Activated naive CD4-positive, alpha-beta T cell treated with anti-CD3 and anti-CD28 coated beads, Interleukin-2, amount 50 U/mL, for 72 hours (primary cell): ENCODE measurements around the gene DDHD1. TPM values are rescaled to one million over a fixed set of nuclear protein-coding genes. Genes with fewer than 3 reads are reported as not detected.
A peak's percentile ranks its signal among the peaks of the same experiment; 100 is the strongest.
"Not testable (repeated sequence)": the region's sequence is repeated elsewhere in the genome, so short reads cannot be mapped to it uniquely, and the experiment has no call there.

Experiments used
- ATAC-seq, 2 donors: fragments of 150-1000 bp; cut with Tn5 transposase; 2 replicates each; pipeline ENCODE4 v1.10.0; 2021; ENCODE audit warnings: mild to moderate bottlenecking in 2 of 2, moderate library complexity in 2 of 2
- DNase-seq, 2 donors: peaks; one replicate each; pipeline ENCODE4 v3.0.0; 2021 to 2022; ENCODE audit warnings: low spot score in 2 of 2
- H3K27ac Mint-ChIP-seq, 2 donors: one replicate each; pipeline ENCODE4 v1.8.0; 2022; ENCODE audit warnings: mild to moderate bottlenecking in 2 of 2, mixed read lengths in 2 of 2
- H3K36me3 Mint-ChIP-seq, 2 donors: one replicate each; pipeline ENCODE4 v1.8.0; 2022; ENCODE audit warnings: mixed read lengths in 2 of 2
- H3K9me3 Mint-ChIP-seq, 2 donors: one replicate each; pipeline ENCODE4 v1.8.0; 2022; ENCODE audit warnings: mixed read lengths in 2 of 2
- total RNA-seq, 2 donors: library from RNA; stranded (reverse); gene quantifications; one replicate each; pipeline ENCODE4 v1.2.3, GENCODE V29; 2022

Gene DDHD1
- total RNA-seq, 2 donors from 2014 or later: 35.3 to 50.1 TPM

DNA sequence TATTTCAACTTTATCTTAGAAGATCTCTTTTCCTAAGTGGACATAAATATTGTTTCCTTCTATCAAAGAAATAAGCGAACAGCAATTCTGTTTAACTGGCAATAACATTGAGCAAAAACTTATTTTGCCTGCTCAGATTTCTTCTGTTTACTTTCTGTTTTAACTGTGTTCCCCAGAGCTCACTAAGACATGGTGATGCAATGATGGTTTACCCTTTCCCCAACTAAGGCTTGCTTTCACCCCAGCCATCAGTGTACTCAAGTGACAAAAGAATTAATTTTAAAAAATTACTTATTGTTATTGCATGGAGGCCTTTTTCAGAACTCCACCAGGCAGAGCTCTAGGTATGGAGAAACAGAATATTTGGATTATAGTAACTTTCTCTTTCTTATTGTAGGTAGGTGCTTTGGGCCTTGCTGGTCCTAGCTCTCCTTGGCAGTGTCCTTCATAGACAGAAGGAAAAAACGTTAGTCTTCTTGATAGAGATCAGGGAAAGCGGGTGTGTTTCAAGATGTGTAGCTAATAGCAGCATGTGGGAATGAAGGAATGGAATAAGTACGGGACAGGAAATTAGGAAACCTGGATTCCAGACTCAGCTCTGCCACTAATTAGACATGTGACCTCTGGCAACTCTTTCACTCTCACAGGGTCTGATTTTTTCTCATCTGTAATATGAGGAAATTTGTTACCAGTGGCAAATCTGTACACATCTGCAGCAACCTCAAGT is 14.6 kb upstream of the DDHD1 start:
- Mint-ChIP-seq H3K36me3 (no peaks in the 10 kb centered on the region), H3K9me3 (peaks cover 0 to 8% of the 10 kb centered on the region in 2 donors), H3K27ac (no peak overlapping the region)
- DNase-seq (no peak), ATAC-seq (no peak)

DNA sequence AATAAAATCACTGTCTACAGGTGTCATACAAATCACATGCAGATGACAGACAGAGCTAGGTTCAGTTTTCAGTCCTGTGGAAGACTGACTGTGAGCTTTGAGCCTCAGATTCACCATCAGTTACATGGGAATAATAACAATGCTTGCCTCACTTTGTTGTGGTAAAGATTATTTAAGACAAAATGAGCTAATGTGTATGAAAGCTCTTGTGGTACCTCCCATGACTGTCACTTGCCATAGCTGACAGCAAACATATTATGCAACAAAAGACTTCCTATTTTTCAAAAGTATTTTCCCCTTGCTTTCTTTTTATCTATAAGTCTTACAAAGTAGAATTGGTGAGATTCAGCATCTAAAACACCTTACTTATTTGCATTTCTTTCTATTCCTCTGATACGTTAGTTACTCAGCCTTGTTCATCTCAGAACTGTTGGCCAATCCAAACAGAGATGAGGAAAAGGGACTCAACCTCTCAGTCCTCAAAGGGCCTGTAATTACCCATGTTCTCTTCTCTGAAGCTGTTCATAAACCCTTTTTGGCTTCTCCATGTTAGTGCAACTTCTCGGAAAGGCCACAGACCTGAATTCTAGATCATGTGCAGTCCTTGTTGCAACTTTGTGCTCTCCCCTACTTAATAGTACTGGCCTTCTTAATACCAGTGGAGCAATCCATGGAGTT is 8.8 kb upstream of the DDHD1 start:
- ATAC-seq: peak; percentile 79 to 91
- Mint-ChIP-seq H3K36me3 (no peaks in the 10 kb centered on the region), H3K9me3 (peaks cover 0 to 8% of the 10 kb centered on the region in 2 donors), H3K27ac (peak overlapping the region in 1 of 2 donors; percentile 40)
- no peak for DNase-seq

DNA sequence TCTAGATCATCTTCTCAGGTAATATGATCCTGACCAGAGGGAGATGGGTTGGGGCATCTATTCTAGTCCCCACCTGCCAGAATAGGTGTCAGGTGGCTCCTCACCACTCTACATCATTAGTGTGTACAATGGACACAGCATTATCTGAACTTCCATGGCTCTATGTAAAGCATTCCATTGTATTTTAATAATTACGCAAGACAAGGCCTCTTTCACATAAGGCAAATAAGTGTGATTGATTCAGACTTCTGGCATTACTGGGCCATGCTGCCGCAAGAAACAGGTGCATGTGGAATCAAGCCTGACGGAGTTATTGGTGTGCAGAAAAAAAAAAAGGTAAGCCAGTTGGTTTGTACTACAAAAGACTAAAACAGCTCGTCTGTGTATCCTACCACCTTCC is 3.1 kb upstream of the DDHD1 start:
- DNase-seq (no peak), ATAC-seq (no peak)
- Mint-ChIP-seq H3K9me3 (no peaks in the 10 kb centered on the region), H3K36me3 (peaks cover 12 to 18% of the 10 kb centered on the region in 2 donors), H3K27ac (no peak overlapping the region)

- no peak for DNase-seq
- H3K27ac Mint-ChIP-seq: peak overlapping the region; percentile 95 to 99
- peak; percentile 45 to 60 for ATAC-seq
- H3K36me3 Mint-ChIP-seq: peaks cover 24 to 36% of the 10 kb centered on the region in 2 donors
- no peaks in the 10 kb centered on the region for H3K9me3 Mint-ChIP-seq
These were observed 584 bp upstream of the DDHD1 start for GRCh38 chr14:53153702-53154112.

DNA sequence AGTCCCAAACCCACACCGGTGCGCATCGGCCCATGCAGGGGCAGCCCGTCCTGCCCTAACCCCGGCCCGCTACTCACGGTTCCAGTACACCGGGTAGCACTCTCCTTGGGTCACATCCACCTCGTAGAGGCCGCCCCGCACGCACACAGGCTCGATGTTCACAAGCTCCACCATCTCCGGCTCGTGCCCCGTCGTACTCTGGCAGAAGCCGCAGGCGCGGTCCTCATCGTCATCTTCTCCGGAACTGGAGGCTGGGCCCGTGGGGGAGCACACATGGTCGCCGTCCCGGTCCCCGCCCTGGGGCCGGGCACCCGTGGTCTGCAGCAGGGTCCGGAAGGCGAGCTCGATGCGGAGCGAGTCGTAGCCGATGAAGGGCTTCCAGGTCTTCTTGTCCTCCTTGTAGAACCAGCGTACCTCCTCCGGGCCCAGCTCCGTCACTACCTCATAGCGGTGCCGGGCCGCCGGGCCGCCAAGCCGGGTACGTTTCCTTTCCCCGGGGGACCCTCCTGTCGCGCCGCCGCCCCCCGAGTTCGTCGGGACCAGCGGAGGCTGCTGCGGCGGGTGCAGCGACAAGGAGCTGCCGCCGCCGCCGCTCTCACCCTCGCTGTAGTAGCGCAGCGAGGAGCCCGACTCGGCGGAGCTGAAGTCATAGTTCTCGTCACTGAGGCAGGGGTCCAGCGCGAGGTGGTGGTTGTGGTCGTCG is 788 bp downstream of the DDHD1 start:
- no peaks in the 10 kb centered on the region for H3K9me3 Mint-ChIP-seq
- H3K36me3 Mint-ChIP-seq: peaks cover 27 to 38% of the 10 kb centered on the region in 2 donors
- H3K27ac Mint-ChIP-seq: peak overlapping the region; percentile 95 to 99
- peak; percentile 30 to 34 for ATAC-seq
- DNase-seq: peak; percentile 62 to 73

GRCh38 chr14:53151523-53152183 is 1.5 kb downstream of the DDHD1 start:
- no peak for ATAC-seq
- no peaks in the 10 kb centered on the region for H3K9me3 Mint-ChIP-seq
- DNase-seq: peak in 1 of 2 donors; percentile 39
- H3K27ac Mint-ChIP-seq: peak overlapping the region; percentile 95 to 99
- peaks cover 33 to 38% of the 10 kb centered on the region in 2 donors for H3K36me3 Mint-ChIP-seq

GRCh38 chr14:53149668-53150316 is 3.3 kb downstream of the DDHD1 start:
- Mint-ChIP-seq H3K36me3 (peaks cover 38% of the 10 kb centered on the region in 2 donors), H3K9me3 (no peaks in the 10 kb centered on the region), H3K27ac (peak overlapping the region in 1 of 2 donors; percentile 95)
- DNase-seq (no peak), ATAC-seq (no peak)

DNA sequence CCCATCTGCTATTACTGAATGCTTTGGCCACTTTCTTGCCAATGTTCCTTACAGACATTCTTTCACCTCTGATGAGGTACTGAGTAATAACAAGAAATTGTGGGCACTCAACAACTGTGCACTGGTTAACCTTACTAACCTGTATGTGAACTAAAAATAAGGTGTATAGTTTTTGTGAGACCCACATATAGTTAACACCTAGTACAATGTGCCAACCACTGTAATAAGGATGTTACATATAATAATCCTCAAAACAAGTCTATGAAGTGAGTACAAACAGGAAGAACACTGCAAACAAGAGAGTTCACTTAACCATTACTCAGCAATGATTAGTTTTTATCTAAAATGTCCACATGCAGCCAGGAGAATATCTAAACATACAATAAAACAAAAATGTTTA is 4.5 kb downstream of the DDHD1 start:
- Mint-ChIP-seq H3K36me3 (peaks cover 39 to 41% of the 10 kb centered on the region in 2 donors), H3K9me3 (no peaks in the 10 kb centered on the region), H3K27ac (peak overlapping the region; percentile 44 to 79)
- ATAC-seq: peak; percentile 17 to 32
- DNase-seq: no peak

GRCh38 chr14:53147893-53148292 is 5.2 kb downstream of the DDHD1 start:
- Mint-ChIP-seq H3K36me3 (peaks cover 43 to 46% of the 10 kb centered on the region in 2 donors), H3K9me3 (peaks cover 0 to 1% of the 10 kb centered on the region in 2 donors), H3K27ac (no peak overlapping the region)
- DNase-seq: no peak
- ATAC-seq: no peak

GRCh38 chr14:53147208-53147607 is 5.9 kb downstream of the DDHD1 start:
- Mint-ChIP-seq H3K36me3 (peaks cover 46 to 51% of the 10 kb centered on the region in 2 donors), H3K9me3 (peaks cover 3 to 6% of the 10 kb centered on the region in 2 donors), H3K27ac (peak overlapping the region in 1 of 2 donors; percentile 70)
- ATAC-seq (no peak), DNase-seq (no peak)

DNA sequence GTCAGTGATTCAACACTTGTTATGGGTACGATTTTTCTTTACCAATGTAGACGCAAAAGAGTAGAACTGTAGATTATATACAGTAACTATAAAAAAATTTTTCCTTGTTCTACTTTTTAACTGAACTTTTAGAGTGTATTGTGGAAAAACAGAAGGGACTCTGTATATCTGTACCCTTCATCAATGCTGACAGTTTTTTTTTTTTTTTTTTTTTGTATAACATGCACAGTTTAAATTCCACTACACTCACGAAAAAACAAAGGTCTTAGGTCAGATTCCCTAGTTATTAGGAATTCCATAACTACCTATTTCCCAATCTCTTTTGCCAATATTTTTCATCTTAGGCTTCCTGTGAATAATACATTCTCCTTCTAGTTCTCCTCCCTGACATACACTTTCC is 6.4 kb downstream of the DDHD1 start:
- no peak for DNase-seq
- Mint-ChIP-seq H3K9me3 (peaks cover 7 to 10% of the 10 kb centered on the region in 2 donors), H3K27ac (peak overlapping the region in 1 of 2 donors; percentile 70), H3K36me3 (peaks cover 46 to 51% of the 10 kb centered on the region in 2 donors)
- ATAC-seq: no peak

DNA sequence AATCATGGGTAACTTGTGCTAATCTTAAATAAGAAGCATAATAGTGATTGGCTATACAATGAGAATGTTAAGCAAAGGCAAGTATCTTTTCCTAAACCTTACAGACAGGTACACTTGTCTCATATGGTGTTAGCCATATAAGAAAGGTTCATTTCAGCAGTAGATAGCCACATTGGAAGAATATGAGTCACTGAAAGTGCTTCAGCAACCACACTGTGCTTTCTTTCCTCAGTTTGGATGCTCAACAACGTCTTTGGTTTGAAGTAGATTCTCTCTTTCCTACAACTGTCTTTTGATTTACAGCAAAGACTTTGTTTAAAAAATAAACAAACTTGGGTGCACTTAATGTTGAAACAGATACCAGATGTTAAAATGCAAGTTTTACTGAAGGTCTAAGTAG is 8.9 kb downstream of the DDHD1 start:
- DNase-seq: no peak
- peaks cover 46 to 62% of the 10 kb centered on the region in 2 donors for H3K36me3 Mint-ChIP-seq
- peaks cover 27 to 31% of the 10 kb centered on the region in 2 donors for H3K9me3 Mint-ChIP-seq
- ATAC-seq: peak; percentile 87 to 92
- peak overlapping the region in 1 of 2 donors; percentile 81 for H3K27ac Mint-ChIP-seq

DNA sequence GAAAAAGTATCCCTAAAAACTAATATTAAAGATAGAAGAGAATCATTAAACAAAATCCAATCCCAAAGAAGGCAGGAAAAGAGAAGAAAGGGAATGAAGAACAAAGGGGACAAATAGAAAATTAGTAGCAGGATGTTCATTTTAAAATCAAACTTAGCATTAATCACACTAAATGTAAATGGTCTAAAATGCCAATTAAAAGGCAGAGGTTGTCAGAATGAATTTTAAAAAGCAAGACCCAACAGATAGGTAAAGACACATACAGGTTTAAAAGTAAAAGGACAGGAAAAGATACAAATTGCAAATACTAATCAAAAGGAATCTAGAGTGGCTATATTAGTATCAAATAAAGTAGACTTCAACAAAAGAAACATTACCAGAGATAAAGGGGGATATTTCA is 12.5 kb downstream of the DDHD1 start:
- ATAC-seq: no peak
- peaks cover 34 to 48% of the 10 kb centered on the region in 2 donors for H3K9me3 Mint-ChIP-seq

DNA sequence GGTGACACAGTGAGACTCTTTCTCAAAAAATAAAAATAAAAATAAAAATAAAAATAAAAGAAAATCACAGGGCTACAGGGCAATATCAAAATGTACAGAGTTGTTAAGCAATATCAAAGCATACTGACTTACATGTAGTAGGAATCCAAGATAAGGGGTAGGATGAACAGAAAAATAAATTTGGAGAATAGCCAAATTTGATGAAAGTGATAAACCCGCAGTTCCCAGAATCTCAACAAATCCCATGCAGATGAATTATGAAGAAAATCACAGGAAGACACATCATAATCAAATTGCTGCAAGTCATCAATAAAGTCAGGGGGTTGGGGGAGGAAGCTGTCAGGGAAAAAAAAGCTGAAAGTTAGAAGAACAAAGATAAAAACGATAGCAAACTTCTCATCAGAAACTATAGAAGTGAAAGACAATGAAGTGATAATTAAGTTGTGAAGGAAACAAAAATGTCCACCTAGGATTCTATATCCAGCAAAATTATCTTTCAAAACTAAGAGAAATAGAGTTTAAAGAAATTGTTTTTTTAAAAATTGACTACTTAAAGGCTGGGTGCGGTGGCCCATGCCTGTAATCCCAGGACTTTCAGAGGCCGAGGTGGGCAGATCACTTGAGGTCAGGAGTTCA is 15.4 kb downstream of the DDHD1 start:
- peaks cover 55 to 62% of the 10 kb centered on the region in 2 donors for H3K36me3 Mint-ChIP-seq
- H3K27ac Mint-ChIP-seq: no peak overlapping the region
- ATAC-seq (no peak), DNase-seq (no peak)
- H3K9me3 Mint-ChIP-seq: peaks cover 37 to 45% of the 10 kb centered on the region in 2 donors

More for the DNA sequence above, 12.5 kb downstream of the DDHD1 start:
- peak overlapping the region in 1 of 2 donors; percentile 22 for H3K27ac Mint-ChIP-seq
- H3K36me3 Mint-ChIP-seq: peaks cover 62 to 72% of the 10 kb centered on the region in 2 donors
- DNase-seq: no peak

DNA sequence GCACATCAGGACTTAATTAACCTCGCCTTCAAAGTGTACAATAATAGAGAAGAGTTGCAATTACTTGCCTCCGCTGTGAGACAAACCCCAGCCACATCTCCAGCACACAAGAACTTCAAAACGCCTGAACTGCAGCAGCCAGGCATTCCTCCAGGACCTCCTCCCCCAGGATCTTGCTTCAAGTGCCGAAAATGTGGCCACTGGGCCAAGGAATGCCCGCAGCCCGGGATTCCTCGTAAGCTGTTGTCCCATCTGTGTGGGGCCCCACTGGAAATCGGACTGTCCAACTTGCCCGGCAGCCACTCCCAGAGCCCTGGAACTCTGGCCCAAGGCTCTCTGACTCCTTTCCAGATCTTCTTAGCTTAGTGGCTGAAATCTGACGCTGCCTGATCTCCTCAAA is 22.6 kb downstream of the DDHD1 start:
- H3K9me3 Mint-ChIP-seq, DNase-seq, H3K36me3 Mint-ChIP-seq, H3K27ac Mint-ChIP-seq, ATAC-seq: not testable (repeated sequence)
